ENCODE data around the gene GPR17.

GPR17 gene

GRCh38 chr2:127651381-127651809 lies 5.4 kb downstream of the GPR17 start:
- in situ Hi-C loops (cut with MboI; ENCODE audit: low sequenced_read_pairs, unreplicated experiment), result no loop called here
- TF ChIP-seq, protein P1, sequence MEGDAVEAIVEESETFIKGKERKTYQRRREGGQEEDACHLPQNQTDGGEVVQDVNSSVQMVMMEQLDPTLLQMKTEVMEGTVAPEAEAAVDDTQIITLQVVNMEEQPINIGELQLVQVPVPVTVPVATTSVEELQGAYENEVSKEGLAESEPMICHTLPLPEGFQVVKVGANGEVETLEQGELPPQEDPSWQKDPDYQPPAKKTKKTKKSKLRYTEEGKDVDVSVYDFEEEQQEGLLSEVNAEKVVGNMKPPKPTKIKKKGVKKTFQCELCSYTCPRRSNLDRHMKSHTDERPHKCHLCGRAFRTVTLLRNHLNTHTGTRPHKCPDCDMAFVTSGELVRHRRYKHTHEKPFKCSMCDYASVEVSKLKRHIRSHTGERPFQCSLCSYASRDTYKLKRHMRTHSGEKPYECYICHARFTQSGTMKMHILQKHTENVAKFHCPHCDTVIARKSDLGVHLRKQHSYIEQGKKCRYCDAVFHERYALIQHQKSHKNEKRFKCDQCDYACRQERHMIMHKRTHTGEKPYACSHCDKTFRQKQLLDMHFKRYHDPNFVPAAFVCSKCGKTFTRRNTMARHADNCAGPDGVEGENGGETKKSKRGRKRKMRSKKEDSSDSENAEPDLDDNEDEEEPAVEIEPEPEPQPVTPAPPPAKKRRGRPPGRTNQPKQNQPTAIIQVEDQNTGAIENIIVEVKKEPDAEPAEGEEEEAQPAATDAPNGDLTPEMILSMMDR (IDR thresholded peaks at IDR 0.05; ENCODE audit: borderline replicate concordance, control extremely low read depth, extremely low read depth, insufficient read depth, missing control alignments), result no peak

DNA sequence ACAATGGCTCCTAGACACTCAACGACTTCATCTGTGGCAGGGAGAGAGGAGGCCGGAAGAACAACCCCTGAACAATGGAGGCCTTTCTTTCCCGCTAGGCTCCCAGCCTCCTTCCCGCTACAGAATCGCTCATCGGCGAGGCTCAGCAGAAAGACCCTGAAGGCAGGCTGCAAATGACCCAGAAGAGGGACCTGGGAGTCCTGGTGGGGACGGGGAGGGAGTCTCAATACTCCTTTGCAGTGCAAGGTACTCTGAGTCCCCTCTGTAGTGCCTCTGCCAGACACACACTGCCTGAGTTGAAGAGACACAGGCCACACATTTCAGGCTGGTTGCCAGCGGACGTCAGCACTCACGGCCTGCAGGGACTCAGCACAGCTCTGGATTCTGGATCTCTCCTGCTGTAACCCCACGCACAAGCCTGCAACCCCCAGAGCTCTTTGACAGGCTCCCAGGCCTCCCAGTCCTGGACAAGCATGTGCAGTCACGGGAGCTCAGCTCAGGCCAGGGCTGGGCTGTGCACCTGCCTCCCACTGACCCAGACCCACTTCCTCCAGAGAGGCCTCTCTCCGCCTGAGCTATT lies 6.1 kb downstream of the GPR17 start:
- no peak for DNase-seq (ENCODE audit: low spot score)
- in situ Hi-C loops (cut with MboI; ENCODE audit: low sequenced_read_pairs, unreplicated experiment), result no loop called here
- TF ChIP-seq, protein P1 (IDR thresholded peaks at IDR 0.05; ENCODE audit: borderline replicate concordance, control extremely low read depth, extremely low read depth, insufficient read depth, missing control alignments), result no peak

More at GRCh38 chr2:127651381-127651809, 5.4 kb downstream of the GPR17 start:
- no peak for DNase-seq (ENCODE audit: low spot score)

- no peak for DNase-seq (ENCODE audit: low spot score)
- TF ChIP-seq, protein P1 (IDR thresholded peaks at IDR 0.05; ENCODE audit: borderline replicate concordance, control extremely low read depth, extremely low read depth, insufficient read depth, missing control alignments), result no peak
- in situ Hi-C loops (cut with MboI; ENCODE audit: low sequenced_read_pairs, unreplicated experiment), result no loop called here
These were observed 6.9 kb downstream of the GPR17 start for GRCh38 chr2:127652786-127653357.

GRCh38 chr2:127653421-127654083 lies 7.6 kb downstream of the GPR17 start:
- in situ Hi-C loops (cut with MboI; ENCODE audit: low sequenced_read_pairs, unreplicated experiment), result no loop called here
- TF ChIP-seq, protein P1 (IDR thresholded peaks at IDR 0.05; ENCODE audit: borderline replicate concordance, control extremely low read depth, extremely low read depth, insufficient read depth, missing control alignments), result no peak
- no peak for DNase-seq (ENCODE audit: low spot score)

GRCh38 chr2:127654084-127654837 lies 8.3 kb downstream of the GPR17 start:
- DNase-seq (ENCODE audit: low spot score), result no peak
- in situ Hi-C loops (cut with MboI; ENCODE audit: low sequenced_read_pairs, unreplicated experiment), result no loop called here
- TF ChIP-seq, protein P1 (IDR thresholded peaks at IDR 0.05; ENCODE audit: borderline replicate concordance, control extremely low read depth, extremely low read depth, insufficient read depth, missing control alignments), result no peak

DNA sequence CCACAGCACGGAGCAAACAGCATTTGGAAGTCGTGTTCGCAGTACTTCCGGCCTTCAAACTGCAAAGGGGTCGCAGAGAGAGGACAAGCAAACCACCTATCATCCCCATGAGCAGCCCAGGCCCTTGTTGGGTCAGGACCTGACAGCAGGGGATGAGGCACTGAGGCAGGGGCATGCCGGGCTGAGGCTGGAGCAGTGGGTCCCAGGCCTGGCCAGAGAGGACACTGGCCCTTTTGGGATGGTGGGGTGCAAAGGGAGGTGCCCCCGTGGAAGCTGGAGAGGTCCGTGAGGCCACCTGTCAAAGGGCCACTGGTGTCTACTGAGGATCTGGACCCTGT lies 8.9 kb downstream of the GPR17 start:
- TF ChIP-seq, protein P1 (IDR thresholded peaks at IDR 0.05; ENCODE audit: borderline replicate concordance, control extremely low read depth, extremely low read depth, insufficient read depth, missing control alignments), result no peak
- DNase-seq (ENCODE audit: low spot score), result no peak
- in situ Hi-C loops (cut with MboI; ENCODE audit: low sequenced_read_pairs, unreplicated experiment), result no loop called here
